Measurements from ENCODE around the gene NIT1.
A peak's percentile ranks its signal among the peaks of the same experiment; 100 is the strongest.
"Not testable (repeated sequence)": the region's sequence is repeated elsewhere in the genome, so short reads cannot be mapped to it uniquely, and the experiment has no call there.

The NIT1 gene

DNA sequence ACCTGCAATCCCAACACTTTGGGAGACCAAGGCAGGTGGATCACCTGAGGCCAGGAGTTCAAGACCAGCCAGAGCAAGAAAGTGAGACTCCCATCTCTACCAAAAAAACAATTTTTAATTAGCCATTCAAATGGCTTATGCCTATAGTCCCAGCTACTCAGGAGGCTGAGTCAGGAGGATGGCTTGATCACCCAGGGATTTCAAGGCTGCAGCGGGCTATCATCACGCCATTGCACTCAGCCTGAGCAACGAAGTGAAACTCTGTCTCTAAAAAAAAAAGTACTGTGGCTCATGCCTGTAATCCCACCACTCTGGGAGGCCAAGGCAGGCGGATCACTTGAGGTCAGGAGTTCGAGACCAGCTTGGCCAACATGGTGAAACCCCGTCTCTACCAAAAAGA lies 1.9 kb upstream of the NIT1 start:
- not testable (repeated sequence) for DNase-seq

GRCh38 chr1:161119092-161119903 lies 1.4 kb downstream of the NIT1 start:
- DNase-seq = no peak

- no peak for DNase-seq
These were observed 3.2 kb downstream of the NIT1 start for GRCh38 chr1:161121042-161121650.

DNA sequence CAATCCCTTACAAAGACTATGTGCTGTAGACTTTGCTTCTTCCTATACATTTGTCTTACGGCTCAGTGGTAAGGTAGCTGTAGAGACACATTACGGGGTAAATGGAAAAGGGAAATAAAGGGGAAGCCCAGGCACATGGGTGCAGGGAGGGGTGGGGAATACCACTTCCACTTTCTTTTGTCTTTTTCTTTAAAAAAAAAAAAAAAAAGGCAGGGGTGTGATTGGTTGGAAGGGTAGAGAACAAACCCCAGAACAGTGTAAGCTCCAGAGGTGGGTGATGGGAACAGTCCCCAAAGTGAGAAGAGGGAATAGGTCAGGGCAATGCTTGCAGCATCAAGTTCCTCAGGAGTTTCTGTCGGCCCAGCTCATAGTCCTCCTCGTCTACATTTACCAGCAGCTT lies 3.9 kb downstream of the NIT1 start:
- no peak for DNase-seq

DNA sequence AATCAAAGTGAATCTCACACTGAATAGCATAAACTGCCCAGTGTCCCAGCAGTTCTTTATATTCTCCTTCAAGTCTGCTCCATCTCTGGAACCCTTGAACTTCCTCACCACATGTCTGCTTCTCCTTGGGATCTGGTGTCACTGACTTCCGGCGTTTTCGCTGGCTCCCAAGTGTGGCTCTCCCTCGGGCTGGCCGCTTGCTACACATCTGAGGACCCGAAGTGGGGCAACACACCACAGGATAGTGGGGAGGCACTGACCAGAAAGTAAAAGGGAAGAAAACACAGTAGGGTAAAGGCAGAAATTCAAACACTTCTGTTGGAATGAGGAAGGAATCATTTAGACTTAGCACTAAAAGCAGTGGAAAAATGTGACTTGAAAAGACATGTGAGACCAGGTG lies 5.1 kb downstream of the NIT1 start:
- no peak for DNase-seq

DNA sequence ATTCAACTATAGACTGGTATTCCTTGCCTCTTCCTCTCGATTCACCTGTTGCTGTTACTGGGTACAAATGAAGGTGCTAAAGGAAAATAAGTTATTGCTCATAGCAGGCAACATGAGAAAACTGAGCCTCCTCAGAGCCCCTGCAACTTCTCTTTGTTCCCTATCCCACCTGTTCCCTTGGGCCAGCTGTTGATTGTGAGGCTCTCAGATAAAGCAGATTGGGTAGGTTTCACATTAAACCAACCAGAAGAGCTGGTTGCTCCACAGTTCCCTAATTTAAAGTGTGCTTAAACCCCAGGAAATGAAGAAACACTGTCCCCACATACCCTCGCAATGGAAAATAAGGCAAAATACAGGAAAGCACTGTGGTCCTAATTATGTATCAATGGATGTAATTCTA lies 9.7 kb downstream of the NIT1 start:
- no peak for DNase-seq

- no peak for DNase-seq
These were observed 10.9 kb downstream of the NIT1 start for GRCh38 chr1:161128591-161129420.

- DNase-seq = no peak
These were observed 12.4 kb downstream of the NIT1 start for GRCh38 chr1:161130266-161130665.

DNA sequence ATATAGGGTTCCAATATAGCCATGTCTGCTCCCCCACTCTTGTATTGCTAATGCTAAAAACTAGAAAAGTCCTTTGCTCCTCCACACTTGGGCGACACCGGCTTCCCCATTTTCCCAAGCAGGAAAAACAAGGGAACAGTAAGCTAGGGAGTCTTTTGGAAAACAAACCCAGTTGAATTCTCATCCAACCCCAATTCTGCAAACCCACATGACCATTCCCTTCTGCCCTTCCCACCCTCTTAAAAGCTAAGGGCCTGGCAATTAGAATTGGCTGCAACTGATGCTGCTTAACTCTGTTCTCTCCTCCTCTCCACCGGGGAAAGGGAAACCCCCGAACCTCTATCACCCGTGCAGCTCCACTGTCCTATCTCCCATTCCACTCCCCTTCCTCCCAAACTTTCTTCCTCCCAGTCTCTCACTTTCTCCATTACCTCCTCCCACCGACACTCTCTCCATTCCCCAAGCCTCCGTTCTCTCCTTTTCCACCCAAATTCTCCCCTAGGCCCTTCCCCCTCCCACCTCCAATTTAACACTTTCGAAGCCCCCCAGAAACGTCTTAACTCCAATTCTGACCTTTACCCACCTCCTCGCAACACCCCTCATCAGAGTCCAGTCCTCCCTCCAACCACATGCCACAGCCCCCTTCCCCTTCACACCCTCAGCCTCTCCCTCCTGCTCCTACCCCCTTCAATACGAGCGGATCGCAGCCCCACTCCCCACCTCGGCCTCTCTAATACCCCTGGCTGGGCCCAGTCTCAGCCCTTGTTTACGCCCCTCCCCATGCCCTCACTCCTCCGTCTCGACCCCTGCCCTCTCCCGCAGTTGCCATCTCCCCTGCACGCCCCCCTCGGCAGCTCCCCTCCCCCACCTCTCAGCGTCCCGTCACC lies 13.9 kb downstream of the NIT1 start:
- DNase-seq = no peak

DNA sequence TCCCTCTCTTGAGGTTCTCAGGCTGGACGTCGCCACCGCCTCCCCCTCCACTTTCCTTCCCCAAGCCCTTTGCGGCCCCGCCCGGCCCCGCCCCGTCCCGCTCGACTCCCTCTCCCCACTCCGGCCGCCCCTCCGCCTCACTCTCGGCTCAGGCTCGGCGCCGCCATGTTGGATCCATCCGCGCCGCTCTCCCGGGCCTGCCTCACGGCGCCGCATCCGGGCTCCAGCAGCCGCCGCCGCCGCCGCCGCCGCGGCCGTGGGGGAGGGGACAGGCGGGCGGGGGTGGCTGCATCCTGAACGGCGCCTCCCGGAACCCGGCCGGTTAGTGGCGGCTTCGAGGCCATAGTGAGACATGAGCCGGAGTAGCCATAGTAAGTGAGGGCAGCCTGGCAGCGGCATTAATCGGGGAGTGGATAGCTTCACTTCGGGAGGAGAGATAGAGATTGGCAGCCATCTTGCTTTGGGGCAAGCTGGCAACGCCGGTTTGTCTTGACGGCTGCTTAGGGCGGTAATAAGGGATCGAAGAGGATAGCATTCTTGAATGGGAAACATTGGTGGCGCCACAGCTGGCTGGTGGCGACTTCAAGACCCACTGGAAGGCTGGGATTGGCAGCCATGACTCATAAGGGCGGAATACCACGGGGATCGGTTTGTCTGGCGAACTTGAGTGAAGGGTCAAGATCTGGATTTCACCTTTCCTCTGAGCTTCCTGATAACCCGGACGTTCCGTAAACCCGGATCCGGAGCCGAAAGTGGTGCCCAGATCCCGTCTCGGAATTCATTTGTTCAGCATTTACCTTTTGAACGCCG lies 14.7 kb downstream of the NIT1 start, which contains the start of gene DEDD:
Gene DEDD, minus strand, starts transcription at position 258 of the 810 bp plus-strand sequence. CDS start 8,205 bp downstream, outside the sequence.
- peak; percentile 59 for DNase-seq

- no peak for DNase-seq
These were observed 15.4 kb downstream of the NIT1 start for GRCh38 chr1:161133220-161133740.

DNA sequence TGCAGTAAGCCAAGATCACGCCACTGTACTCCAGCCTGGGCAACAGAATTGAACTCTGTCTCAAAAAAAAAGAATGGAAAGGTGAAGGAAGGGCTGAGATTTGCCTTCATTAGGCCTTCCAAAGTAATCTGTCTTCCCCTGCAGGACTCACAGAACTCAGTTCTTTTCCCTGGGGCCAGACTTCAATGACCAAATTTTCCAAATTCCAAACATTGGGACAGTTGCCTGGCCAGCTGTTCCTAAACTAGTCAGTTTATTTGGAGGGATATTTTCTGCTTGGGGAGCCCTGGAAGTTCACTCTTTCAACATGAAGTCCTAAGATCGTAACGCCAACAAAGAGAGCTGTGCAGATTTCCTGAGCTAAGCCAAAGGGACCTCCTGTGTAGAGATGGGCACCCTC lies 20.0 kb downstream of the NIT1 start:
- no peak for DNase-seq

DNA sequence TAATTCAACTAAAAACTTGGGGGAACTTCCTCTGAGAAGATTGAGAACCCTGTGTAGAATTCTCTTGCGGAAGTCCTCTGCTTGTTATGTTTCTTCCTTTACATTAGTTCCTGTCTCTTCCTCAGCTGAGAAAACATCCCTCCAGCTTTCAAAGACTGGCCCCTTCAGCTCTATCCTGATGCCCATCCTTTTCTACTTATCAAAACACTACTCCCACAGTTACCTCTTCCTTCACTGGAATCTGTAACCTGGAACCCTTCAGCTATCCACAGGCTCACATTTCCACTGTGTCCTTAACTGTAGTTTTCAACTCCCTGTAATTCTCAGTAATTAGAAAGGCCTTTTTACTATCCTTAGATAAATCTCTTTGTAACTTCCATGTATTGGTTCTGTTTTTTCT lies 20.5 kb downstream of the NIT1 start:
- DNase-seq = no peak

DNA sequence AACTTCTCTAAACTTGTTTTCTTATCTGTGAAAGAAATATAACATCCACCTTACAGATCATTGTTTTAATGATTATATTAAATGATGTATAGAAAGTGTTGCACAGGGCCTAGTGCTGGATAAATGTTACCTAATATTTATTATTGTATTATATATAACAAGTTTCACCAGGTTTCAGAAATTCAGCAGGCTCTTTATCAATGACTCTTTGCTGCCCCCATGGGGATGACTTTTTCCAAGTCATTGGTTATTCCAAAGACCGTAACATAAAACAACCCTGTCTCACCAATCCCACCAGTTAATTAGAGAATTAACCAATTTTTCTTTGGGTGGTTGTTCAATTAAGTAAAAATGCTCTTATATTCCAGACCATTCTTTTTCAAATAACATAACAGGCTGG lies 21.9 kb downstream of the NIT1 start:
- no peak for DNase-seq

GRCh38 chr1:161140755-161141400 lies 23.0 kb downstream of the NIT1 start:
- no peak for DNase-seq

GRCh38 chr1:161145832-161146231 lies 27.9 kb downstream of the NIT1 start:
- no peak for DNase-seq

DNA sequence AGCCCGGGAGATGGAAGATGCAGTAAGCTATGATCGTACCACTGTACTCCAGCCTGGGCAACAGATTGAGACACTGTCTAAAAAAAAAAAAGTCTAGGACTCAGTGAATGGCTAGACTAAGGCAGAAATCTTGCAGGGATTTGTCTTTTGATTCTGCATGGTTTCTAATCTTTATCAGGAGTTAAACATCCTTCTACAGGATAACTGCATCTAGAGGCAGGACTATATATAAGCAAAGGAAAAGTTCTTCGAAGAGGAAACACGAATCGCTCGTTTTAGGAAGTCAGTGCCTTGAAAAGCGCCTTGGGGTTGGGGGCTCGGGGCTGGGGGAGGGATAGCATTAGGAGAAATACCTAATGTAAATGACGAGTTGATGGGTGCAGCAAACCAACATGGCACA lies 35.3 kb downstream of the NIT1 start:
- no peak for DNase-seq

DNA sequence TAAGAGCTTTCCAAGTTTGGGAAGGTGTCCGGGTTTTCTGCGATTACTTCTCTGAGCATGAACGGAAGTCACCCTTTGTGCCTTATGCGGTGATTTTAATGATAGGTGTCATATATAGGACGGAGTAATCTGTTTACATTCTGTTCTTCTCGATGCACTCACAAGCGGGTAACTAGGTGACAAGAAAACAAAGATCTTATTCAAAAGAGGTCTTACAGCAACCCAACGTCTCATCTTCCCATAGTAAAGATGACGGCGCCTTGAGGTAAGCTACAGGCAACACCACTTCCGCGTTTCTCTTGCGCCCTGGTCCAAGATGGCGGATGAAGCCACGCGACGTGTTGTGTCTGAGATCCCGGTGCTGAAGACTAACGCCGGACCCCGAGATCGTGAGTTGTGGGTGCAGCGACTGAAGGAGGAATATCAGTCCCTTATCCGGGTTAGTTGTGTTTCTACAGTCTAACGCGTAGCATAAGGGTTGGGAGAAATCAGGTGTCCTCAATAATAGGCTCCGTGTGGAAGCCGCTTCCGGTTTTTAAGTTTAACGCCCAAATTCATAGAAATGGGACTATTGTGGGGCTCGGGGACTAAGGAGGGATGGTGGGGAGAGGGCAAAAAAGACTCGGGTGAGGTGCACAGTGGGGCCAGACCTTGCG lies 35.9 kb downstream of the NIT1 start, which contains the start of gene UFC1:
Gene UFC1, plus strand, starts transcription at position 297 of the 656 bp plus-strand sequence. Its CDS starts 20 bp downstream, at position 317.
- no peak for DNase-seq

- no peak for DNase-seq
These were observed 40.0 kb downstream of the NIT1 start for GRCh38 chr1:161157867-161158266.
